Liver (tissue), 9 donors: ENCODE measurements around the gene AKAP11. TPM values are rescaled to one million over a fixed set of nuclear protein-coding genes. Genes with fewer than 3 reads are reported as not detected.

Experiments
- DNase-seq: peaks from one replicate; pipeline ENCODE4 v3.0.0-alpha.2; 2017; ENCODE audit warnings: low spot score
- H3K27ac ChIP-seq, 2 donors: one replicate each; pipeline ENCODE4 v1.7.0; 2013; ENCODE audit warnings: inconsistent platforms in 2 of 2, low read length in 2 of 2, control low read depth in 1 of 2, low read depth in 1 of 2, mild to moderate bottlenecking in 1 of 2
- H3K27me3 ChIP-seq, 4 donors: one replicate each; pipeline versions ENCODE4 v1.6.1 to v1.7.0; 2013; ENCODE audit warnings: low read length in 3 of 4, inconsistent platforms in 1 of 4, mild to moderate bottlenecking in 1 of 4, moderate library complexity in 1 of 4; ENCODE audit not compliant: control insufficient read depth in 4 of 4, insufficient read depth in 4 of 4
- H3K36me3 ChIP-seq, 4 donors: one replicate each; pipeline versions ENCODE4 v1.6.1 to v1.7.0; 2013; ENCODE audit warnings: low read length in 3 of 4, mild to moderate bottlenecking in 3 of 4, low read depth in 1 of 4, moderate library complexity in 1 of 4; ENCODE audit not compliant: control insufficient read depth in 4 of 4, insufficient read depth in 3 of 4
- H3K4me1 ChIP-seq, 4 donors: one replicate each; pipeline versions ENCODE4 v1.6.1 to v1.7.0; 2013; ENCODE audit warnings: low read length in 3 of 4, mild to moderate bottlenecking in 3 of 4, moderate library complexity in 1 of 4; ENCODE audit not compliant: control insufficient read depth in 4 of 4, insufficient read depth in 4 of 4
- H3K4me3 ChIP-seq, 3 donors: one replicate each; pipeline versions ENCODE4 v1.6.1 to v1.7.0; 2013; ENCODE audit warnings: low read length in 3 of 3, control low read depth in 1 of 3, low read depth in 1 of 3, mild to moderate bottlenecking in 1 of 3
- H3K9ac ChIP-seq, 2 donors: one replicate each; pipeline ENCODE4 v1.7.0; 2013; ENCODE audit warnings: low read length in 2 of 2, mild to moderate bottlenecking in 2 of 2, moderate library complexity in 2 of 2, control low read depth in 1 of 2, low read depth in 1 of 2
- H3K9me3 ChIP-seq, 4 donors: one replicate each; pipeline versions ENCODE4 v1.6.1 to v1.7.0; 2013; ENCODE audit warnings: low read length in 3 of 4; ENCODE audit not compliant: control insufficient read depth in 4 of 4
- ATF3 ChIP-seq: IDR thresholded peaks from 2 replicates; pipeline ENCODE4 v1.6.1; 2016; ENCODE audit warnings: antibody characterized with exemption
- EGR1 ChIP-seq, 2 donors: IDR thresholded peaks; 2 replicates each; pipeline ENCODE4 v1.6.1; 2016 to 2018; ENCODE audit warnings: antibody characterized with exemption in 2 of 2, low read depth in 2 of 2
- FOXA1 ChIP-seq: IDR thresholded peaks from 2 replicates; pipeline ENCODE4 v1.6.1; 2016; ENCODE audit warnings: antibody characterized with exemption
- FOXA2 ChIP-seq: IDR thresholded peaks from 2 replicates; pipeline ENCODE4 v1.6.1; 2016; ENCODE audit warnings: antibody characterized with exemption
- GABPA ChIP-seq, 2 donors: IDR thresholded peaks in 1 of 2; conservative IDR thresholded peaks in 1 of 2; 2 replicates each; pipeline ENCODE4 v1.6.1; 2016; ENCODE audit warnings: antibody characterized with exemption in 2 of 2, mild to moderate bottlenecking in 1 of 2, moderate library complexity in 1 of 2
- HNF4A ChIP-seq, 2 donors: conservative IDR thresholded peaks; 2 replicates each; pipeline ENCODE4 v1.6.1; 2016; ENCODE audit warnings: antibody characterized with exemption in 2 of 2, mild to moderate bottlenecking in 2 of 2
- HNF4G ChIP-seq: IDR thresholded peaks from 2 replicates; pipeline ENCODE4 v1.6.1; 2016; ENCODE audit warnings: antibody characterized with exemption
- JUND ChIP-seq, 2 donors: IDR thresholded peaks; 2 replicates each; pipeline ENCODE4 v1.6.1; 2016; ENCODE audit warnings: antibody characterized with exemption in 2 of 2
- NR2F2 ChIP-seq: IDR thresholded peaks from 2 replicates; pipeline ENCODE4 v1.6.1; 2016; ENCODE audit warnings: antibody characterized with exemption
- RAD21 ChIP-seq, 2 donors: IDR thresholded peaks; 2 replicates each; pipeline ENCODE4 v1.6.1; 2016; ENCODE audit warnings: antibody characterized with exemption in 2 of 2, mild to moderate bottlenecking in 2 of 2
- RXRA ChIP-seq, 2 donors: IDR thresholded peaks; 2 replicates each; pipeline ENCODE4 v1.6.1; 2017 to 2018; ENCODE audit warnings: antibody characterized with exemption in 2 of 2, mild to moderate bottlenecking in 1 of 2
- SP1 ChIP-seq: IDR thresholded peaks from 2 replicates; pipeline ENCODE4 v1.6.1; 2018; ENCODE audit warnings: antibody characterized with exemption, mild to moderate bottlenecking
- TAF1 ChIP-seq: conservative IDR thresholded peaks from 2 replicates; pipeline ENCODE4 v1.6.1; 2016; ENCODE audit warnings: antibody characterized with exemption, mild to moderate bottlenecking
- YY1 ChIP-seq: IDR thresholded peaks from 2 replicates; pipeline ENCODE4 v1.6.1; 2016; ENCODE audit warnings: antibody characterized with exemption, mild to moderate bottlenecking
- WGBS: extraction: QIAGEN DNeasy Blood & Tissue Kit; methylation state at CpG from one replicate; pipeline ENCODE4 v1.1.7; 2013; 5-methylcytosine and 5-hydroxymethylcytosine counted together
- polyA plus RNA-seq, 2 donors: library from polyadenylated mRNA; stranded (reverse) in 1 of 2; unstranded in 1 of 2; fragments of 200-250 nt in 1 of 2; fragments of >200 nt in 1 of 2; fragmentation: Nextera tagmentation in 1 of 2; extraction: Ambion mirVana in 1 of 2; gene quantifications; one replicate each; pipeline versions ENCODE4 v1.2.1 to v1.2.3, GENCODE V29; 2013 to 2015
- total RNA-seq, 2 donors: library from RNA; depleted of rRNA; stranded (reverse); fragments of >200 nt; gene quantifications; one replicate each; pipeline ENCODE4 v1.2.3, GENCODE V29; 2014
- TF ChIP-seq, protein P1 (sequence below): IDR thresholded peaks from 2 replicates; pipeline ENCODE4 v1.6.1; 2016; ENCODE audit warnings: antibody characterized with exemption
- TF ChIP-seq, protein P2 (sequence below): IDR thresholded peaks from 2 replicates; pipeline ENCODE4 v1.6.1; 2016; ENCODE audit warnings: antibody characterized with exemption
- TF ChIP-seq, protein P3 (sequence below): IDR thresholded peaks from 2 replicates; pipeline ENCODE4 v1.6.1; 2016; ENCODE audit warnings: antibody characterized with exemption, mild to moderate bottlenecking
- TF ChIP-seq, protein P4 (sequence below): fragments of 150-350 bp; IDR thresholded peaks from 2 replicates; pipeline ENCODE4 v1.5.1; 2017; ENCODE audit warnings: improper control_type of control experiment, low read depth, low read length; ENCODE audit not compliant: missing input control
- donor health status: healthy.
- donor health status: healthy.
- donor health status: healthy.
- donor health status: healthy.
- donor health status: healthy.

The AKAP11 gene
- total and polyA plus RNA-seq, 4 donors, result 2.5 to 12.0 (median 7.3) TPM

DNA sequence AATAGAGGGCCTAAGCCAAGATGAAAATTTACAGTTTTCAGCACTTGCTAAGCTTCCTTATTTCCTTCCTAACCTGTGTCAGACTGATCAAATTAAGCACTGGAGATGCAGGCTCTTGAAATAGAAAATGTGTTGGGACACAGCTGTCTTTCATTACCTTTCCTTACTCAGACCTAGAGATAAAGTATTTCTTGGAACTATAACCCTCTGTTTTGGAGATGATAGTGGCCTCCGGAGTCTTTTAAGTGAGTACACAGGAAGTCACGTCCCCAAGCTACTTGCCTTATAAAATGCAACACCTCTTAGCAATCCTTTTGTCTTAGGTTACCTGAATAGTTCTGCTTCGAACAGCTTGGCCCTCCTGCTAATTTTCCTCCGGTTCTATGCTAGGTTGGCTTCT lies 12.4 kb upstream of the AKAP11 start:
- Histone ChIP-seq H3K9me3 (no peaks in the 10 kb centered on the region), H3K4me1 (no peaks in the 10 kb centered on the region), H3K4me3 (no peak overlapping the region), H3K27ac (no peak overlapping the region), H3K9ac (no peak overlapping the region), H3K36me3 (no peaks in the 10 kb centered on the region), H3K27me3 (no peaks in the 10 kb centered on the region)
- WGBS, result 86% methylated on average over 4 of the region's 4 CpGs
- no peak for TF ChIP-seq FOXA2
- TF ChIP-seq SP1, result no peak
- TF ChIP-seq, protein P1, sequence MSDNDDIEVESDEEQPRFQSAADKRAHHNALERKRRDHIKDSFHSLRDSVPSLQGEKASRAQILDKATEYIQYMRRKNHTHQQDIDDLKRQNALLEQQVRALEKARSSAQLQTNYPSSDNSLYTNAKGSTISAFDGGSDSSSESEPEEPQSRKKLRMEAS, result no peak
- DNase-seq, result no peak

GRCh38 chr13:42260903-42261654 lies 10.9 kb upstream of the AKAP11 start:
- Histone ChIP-seq H3K4me3 (no peak overlapping the region), H3K27me3 (no peaks in the 10 kb centered on the region), H3K27ac (no peak overlapping the region), H3K9ac (no peak overlapping the region), H3K4me1 (no peaks in the 10 kb centered on the region), H3K36me3 (no peaks in the 10 kb centered on the region), H3K9me3 (no peaks in the 10 kb centered on the region)
- 94% methylated on average over 8 of the region's 8 CpGs for WGBS
- no peak for TF ChIP-seq JUND (IDR thresholded peaks at IDR 0.05)
- TF ChIP-seq, protein P2, sequence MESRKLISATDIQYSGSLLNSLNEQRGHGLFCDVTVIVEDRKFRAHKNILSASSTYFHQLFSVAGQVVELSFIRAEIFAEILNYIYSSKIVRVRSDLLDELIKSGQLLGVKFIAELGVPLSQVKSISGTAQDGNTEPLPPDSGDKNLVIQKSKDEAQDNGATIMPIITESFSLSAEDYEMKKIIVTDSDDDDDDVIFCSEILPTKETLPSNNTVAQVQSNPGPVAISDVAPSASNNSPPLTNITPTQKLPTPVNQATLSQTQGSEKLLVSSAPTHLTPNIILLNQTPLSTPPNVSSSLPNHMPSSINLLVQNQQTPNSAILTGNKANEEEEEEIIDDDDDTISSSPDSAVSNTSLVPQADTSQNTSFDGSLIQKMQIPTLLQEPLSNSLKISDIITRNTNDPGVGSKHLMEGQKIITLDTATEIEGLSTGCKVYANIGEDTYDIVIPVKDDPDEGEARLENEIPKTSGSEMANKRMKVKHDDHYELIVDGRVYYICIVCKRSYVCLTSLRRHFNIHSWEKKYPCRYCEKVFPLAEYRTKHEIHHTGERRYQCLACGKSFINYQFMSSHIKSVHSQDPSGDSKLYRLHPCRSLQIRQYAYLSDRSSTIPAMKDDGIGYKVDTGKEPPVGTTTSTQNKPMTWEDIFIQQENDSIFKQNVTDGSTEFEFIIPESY, result no peak
- no peak for TF ChIP-seq GABPA (IDR thresholded peaks at IDR 0.05 in 1 of 2, conservative IDR thresholded peaks at IDR 0.05 in 1 of 2)
- no peak for TF ChIP-seq RXRA (IDR thresholded peaks at IDR 0.05)
- no peak for TF ChIP-seq NR2F2
- TF ChIP-seq FOXA2, result no peak
- TF ChIP-seq, protein P1, result no peak
- TF ChIP-seq HNF4G, result no peak
- TF ChIP-seq, protein P3, sequence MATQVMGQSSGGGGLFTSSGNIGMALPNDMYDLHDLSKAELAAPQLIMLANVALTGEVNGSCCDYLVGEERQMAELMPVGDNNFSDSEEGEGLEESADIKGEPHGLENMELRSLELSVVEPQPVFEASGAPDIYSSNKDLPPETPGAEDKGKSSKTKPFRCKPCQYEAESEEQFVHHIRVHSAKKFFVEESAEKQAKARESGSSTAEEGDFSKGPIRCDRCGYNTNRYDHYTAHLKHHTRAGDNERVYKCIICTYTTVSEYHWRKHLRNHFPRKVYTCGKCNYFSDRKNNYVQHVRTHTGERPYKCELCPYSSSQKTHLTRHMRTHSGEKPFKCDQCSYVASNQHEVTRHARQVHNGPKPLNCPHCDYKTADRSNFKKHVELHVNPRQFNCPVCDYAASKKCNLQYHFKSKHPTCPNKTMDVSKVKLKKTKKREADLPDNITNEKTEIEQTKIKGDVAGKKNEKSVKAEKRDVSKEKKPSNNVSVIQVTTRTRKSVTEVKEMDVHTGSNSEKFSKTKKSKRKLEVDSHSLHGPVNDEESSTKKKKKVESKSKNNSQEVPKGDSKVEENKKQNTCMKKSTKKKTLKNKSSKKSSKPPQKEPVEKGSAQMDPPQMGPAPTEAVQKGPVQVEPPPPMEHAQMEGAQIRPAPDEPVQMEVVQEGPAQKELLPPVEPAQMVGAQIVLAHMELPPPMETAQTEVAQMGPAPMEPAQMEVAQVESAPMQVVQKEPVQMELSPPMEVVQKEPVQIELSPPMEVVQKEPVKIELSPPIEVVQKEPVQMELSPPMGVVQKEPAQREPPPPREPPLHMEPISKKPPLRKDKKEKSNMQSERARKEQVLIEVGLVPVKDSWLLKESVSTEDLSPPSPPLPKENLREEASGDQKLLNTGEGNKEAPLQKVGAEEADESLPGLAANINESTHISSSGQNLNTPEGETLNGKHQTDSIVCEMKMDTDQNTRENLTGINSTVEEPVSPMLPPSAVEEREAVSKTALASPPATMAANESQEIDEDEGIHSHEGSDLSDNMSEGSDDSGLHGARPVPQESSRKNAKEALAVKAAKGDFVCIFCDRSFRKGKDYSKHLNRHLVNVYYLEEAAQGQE, result no peak
- TF ChIP-seq SP1, result no peak
- TF ChIP-seq, protein P4, sequence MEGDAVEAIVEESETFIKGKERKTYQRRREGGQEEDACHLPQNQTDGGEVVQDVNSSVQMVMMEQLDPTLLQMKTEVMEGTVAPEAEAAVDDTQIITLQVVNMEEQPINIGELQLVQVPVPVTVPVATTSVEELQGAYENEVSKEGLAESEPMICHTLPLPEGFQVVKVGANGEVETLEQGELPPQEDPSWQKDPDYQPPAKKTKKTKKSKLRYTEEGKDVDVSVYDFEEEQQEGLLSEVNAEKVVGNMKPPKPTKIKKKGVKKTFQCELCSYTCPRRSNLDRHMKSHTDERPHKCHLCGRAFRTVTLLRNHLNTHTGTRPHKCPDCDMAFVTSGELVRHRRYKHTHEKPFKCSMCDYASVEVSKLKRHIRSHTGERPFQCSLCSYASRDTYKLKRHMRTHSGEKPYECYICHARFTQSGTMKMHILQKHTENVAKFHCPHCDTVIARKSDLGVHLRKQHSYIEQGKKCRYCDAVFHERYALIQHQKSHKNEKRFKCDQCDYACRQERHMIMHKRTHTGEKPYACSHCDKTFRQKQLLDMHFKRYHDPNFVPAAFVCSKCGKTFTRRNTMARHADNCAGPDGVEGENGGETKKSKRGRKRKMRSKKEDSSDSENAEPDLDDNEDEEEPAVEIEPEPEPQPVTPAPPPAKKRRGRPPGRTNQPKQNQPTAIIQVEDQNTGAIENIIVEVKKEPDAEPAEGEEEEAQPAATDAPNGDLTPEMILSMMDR, result no peak
- TF ChIP-seq TAF1, result no peak
- TF ChIP-seq HNF4A (conservative IDR thresholded peaks at IDR 0.05), result no peak
- TF ChIP-seq ATF3, result no peak
- no peak for TF ChIP-seq RAD21 (IDR thresholded peaks at IDR 0.05)
- no peak for TF ChIP-seq EGR1 (IDR thresholded peaks at IDR 0.05; ENCODE audit: low read depth in 2 of 2)
- no peak for TF ChIP-seq FOXA1
- TF ChIP-seq YY1, result no peak
- no peak for DNase-seq
